ENCODE results near the gene RASGRP1.

- no peak for TF ChIP-seq EZH2phosphoT487 (IDR thresholded peaks at IDR 0.05; ENCODE audit: low read depth)
- TF ChIP-seq CTCF (IDR thresholded peaks at IDR 0.05; ENCODE audit: low read depth, low read length), result no peak
These were observed 109.5 kb downstream of the RASGRP1 start for GRCh38 chr15:38455092-38455491.

Data from OCI-LY3 (cell line).